Endothelial cell of umbilical vein (primary cell): Measurements from ENCODE around the gene MIS18A. TPM values are rescaled to one million over a fixed set of nuclear protein-coding genes. Genes with fewer than 3 reads are reported as not detected.

Source experiments
- BruUV-seq: library from RNA; stranded (reverse); fragments of 400-500 nt; replicated peaks from 2 replicates; lab custom pipeline; 2021; lab: Mats Ljungman, UMichigan
- CTCF ChIA-PET: fragments of 300-600, 350-600 bp; sonication (Branson Sonifier 250); formaldehyde crosslinking; loops from one replicate; lab custom pipeline; 2021; ENCODE audit warnings: antibody characterized with exemption, inconsistent platforms; lab: Charles Lee
- POLR2A ChIA-PET: fragments of 300-600, 350-600 bp; sonication (Branson Sonifier 250); formaldehyde crosslinking; loops from one replicate; lab custom pipeline; 2021; ENCODE audit warnings: antibody characterized with exemption, inconsistent platforms; lab: Charles Lee
- DNase-seq: peaks from one replicate; pipeline ENCODE4 v3.0.0-alpha.2; 2011; ENCODE audit warnings: low read depth, low spot score
- FAIRE-seq: peaks from 2 replicates; lab custom pipeline; 2011; peaks lifted over from hg19 to GRCh38; lab: Jason Lieb, UNC
- H2AFZ ChIP-seq: 2 replicates; pipeline ENCODE4 v1.6.0; 2012; ENCODE audit warnings: low read depth, low read length, control low read depth, inconsistent platforms
- H3K27ac ChIP-seq: 2 replicates; pipeline ENCODE4 v1.5.1; 2011; ENCODE audit warnings: low read depth, mild to moderate bottlenecking, control low read depth, low read length, moderate library complexity; ENCODE audit not compliant: insufficient read depth
- H3K27me3 ChIP-seq, 2 experiments: 2 replicates each; pipeline versions ENCODE4 v1.6.0 to v1.6.1; 2011; ENCODE audit warnings: low read length in 2 of 2, mixed read lengths in 1 of 2; ENCODE audit not compliant: control insufficient read depth in 2 of 2, insufficient read depth in 2 of 2
- H3K36me3 ChIP-seq, 2 experiments: 2 replicates in 1 of 2; 3 replicates in 1 of 2; pipeline ENCODE4 v1.5.1; 2011; ENCODE audit warnings: low read length in 2 of 2, mild to moderate bottlenecking in 1 of 2, moderate library complexity in 1 of 2; ENCODE audit not compliant: control insufficient read depth in 2 of 2, insufficient read depth in 2 of 2; ENCODE audit errors: extremely low read depth in 1 of 2
- H3K4me1 ChIP-seq: 3 replicates; pipeline ENCODE4 v1.5.1; 2011; ENCODE audit warnings: mild to moderate bottlenecking, low read length; ENCODE audit not compliant: control insufficient read depth, insufficient read depth; ENCODE audit errors: extremely low read depth
- H3K4me2 ChIP-seq: 2 replicates; pipeline ENCODE4 v1.6.1; 2011; ENCODE audit warnings: low read length, control low read depth, mixed read lengths; ENCODE audit not compliant: insufficient read depth
- H3K4me3 ChIP-seq, 3 experiments: fragments of 200-600 bp in 1 of 3; sonication (generic), shearing (Covaris generic) in 1 of 3; replicated peaks in 1 of 3; 2 replicates each; pipeline ENCODE4 v1.5.1; 2011 to 2016; ENCODE audit warnings: control low read depth in 3 of 3, low read length in 3 of 3, mild to moderate bottlenecking in 2 of 3, inconsistent platforms in 1 of 3, low read depth in 1 of 3, moderate library complexity in 1 of 3; ENCODE audit not compliant: insufficient read depth in 1 of 3
- H3K79me2 ChIP-seq: 2 replicates; pipeline ENCODE4 v1.6.0; 2012; ENCODE audit warnings: low read length, inconsistent platforms; ENCODE audit not compliant: control insufficient read depth, insufficient read depth
- H3K9ac ChIP-seq: replicated peaks from 2 replicates; pipeline ENCODE3; 2011; ENCODE audit warnings: low read length, control low read depth; ENCODE audit not compliant: insufficient read depth; ENCODE audit errors: extremely low read depth
- H3K9me1 ChIP-seq: replicated peaks from 3 replicates; pipeline ENCODE4 v1.6.0; 2011; ENCODE audit warnings: mild to moderate bottlenecking, low read length; ENCODE audit not compliant: control insufficient read depth, insufficient read depth; ENCODE audit errors: extremely low read depth
- H3K9me3 ChIP-seq: replicated peaks from 2 replicates; pipeline ENCODE4 v1.5.1; 2012; ENCODE audit warnings: low read length, inconsistent platforms; ENCODE audit not compliant: control insufficient read depth, insufficient read depth
- H4K20me1 ChIP-seq: replicated peaks from 2 replicates; pipeline ENCODE3; 2011; ENCODE audit warnings: mild to moderate bottlenecking, low read length; ENCODE audit not compliant: control insufficient read depth, insufficient read depth; ENCODE audit errors: extremely low read depth
- EZH2 ChIP-seq: IDR thresholded peaks from 2 replicates; pipeline ENCODE4 v1.6.1; 2012; ENCODE audit warnings: borderline replicate concordance, low read depth, mild to moderate bottlenecking, moderate library complexity, low read length, inconsistent platforms; ENCODE audit not compliant: severe bottlenecking
- FOS ChIP-seq: IDR thresholded peaks from 2 replicates; pipeline ENCODE4 v1.6.1; 2011; ENCODE audit warnings: mild to moderate bottlenecking, low read length, moderate library complexity, borderline replicate concordance; ENCODE audit not compliant: insufficient read depth
- GATA2 ChIP-seq: IDR thresholded peaks from 2 replicates; pipeline ENCODE4 v1.7.0; 2011; ENCODE audit warnings: low read depth, mild to moderate bottlenecking, moderate library complexity, mixed read lengths, low read length; ENCODE audit not compliant: insufficient read length, insufficient read depth
- JUN ChIP-seq: IDR thresholded peaks from 2 replicates; pipeline ENCODE4 v1.6.1; 2011; ENCODE audit warnings: borderline replicate concordance, low read depth; ENCODE audit not compliant: insufficient read length, insufficient read depth
- MYC ChIP-seq: IDR thresholded peaks from one replicate; pipeline ENCODE4 v1.6.1; 2011; ENCODE audit warnings: mild to moderate bottlenecking, low read depth, low read length
- POLR2A ChIP-seq: IDR thresholded peaks from 2 replicates; pipeline ENCODE4 v1.6.1; 2012; ENCODE audit warnings: low read depth, mild to moderate bottlenecking, control low read depth, low read length
- POLR2AphosphoS5 ChIP-seq: IDR thresholded peaks from 2 replicates; pipeline ENCODE4 v1.6.1; 2012; ENCODE audit warnings: low read depth, mild to moderate bottlenecking, control low read depth, low read length, moderate library complexity; ENCODE audit not compliant: insufficient read depth
- dilution Hi-C: fragments of 300-500 bp; cut with MboI; formaldehyde crosslinking; loops from one replicate; pipeline ENCODE4 v1.15.0; 2019; ENCODE audit warnings: low sequenced_read_pairs; ENCODE audit not compliant: extremely low pct_ligation_motif_present
- intact Hi-C: fragments of 100-400 bp; cut with micrococcal nuclease; formaldehyde crosslinking; loops from one replicate; pipeline ENCODE4 v1.10.0; 2022
- polyA plus RNA-seq, 4 experiments: library from polyadenylated mRNA; depleted of rRNA in 3 of 4; stranded (reverse) in 3 of 4; unstranded in 1 of 4; fragments of >200 nt; gene quantifications; 2 replicates each; pipeline versions ENCODE4 v1.2.1 to v1.2.3, GENCODE V29; 2011 to 2012; ENCODE audit warnings: missing spikeins in 1 of 4
- total RNA-seq: library from RNA; stranded (reverse); gene quantifications from 2 replicates; pipeline ENCODE4 v1.2.3, GENCODE V29; 2021
- TF ChIP-seq, protein P1 (sequence below), 2 donors: IDR thresholded peaks; 1 replicate in 1 of 2; 2 replicates in 1 of 2; pipeline ENCODE4 v1.5.1; 2011; ENCODE audit warnings: low read length in 2 of 2, mild to moderate bottlenecking in 2 of 2, moderate library complexity in 2 of 2, control low read depth in 1 of 2, inconsistent platforms in 1 of 2, low read depth in 1 of 2; ENCODE audit not compliant: insufficient read depth in 1 of 2; ENCODE audit errors: extremely low read depth in 1 of 2
- TF ChIP-seq, protein P2 (sequence below): IDR thresholded peaks from 2 replicates; pipeline ENCODE4 v1.6.1; 2011; ENCODE audit not compliant: insufficient read depth, insufficient read length

MIS18A gene
- total and polyA plus RNA-seq, 2 donors (not counting 3 experiments of a cell fraction or from before 2014, with no cell fraction given), result 7.9 to 19.7 TPM

DNA sequence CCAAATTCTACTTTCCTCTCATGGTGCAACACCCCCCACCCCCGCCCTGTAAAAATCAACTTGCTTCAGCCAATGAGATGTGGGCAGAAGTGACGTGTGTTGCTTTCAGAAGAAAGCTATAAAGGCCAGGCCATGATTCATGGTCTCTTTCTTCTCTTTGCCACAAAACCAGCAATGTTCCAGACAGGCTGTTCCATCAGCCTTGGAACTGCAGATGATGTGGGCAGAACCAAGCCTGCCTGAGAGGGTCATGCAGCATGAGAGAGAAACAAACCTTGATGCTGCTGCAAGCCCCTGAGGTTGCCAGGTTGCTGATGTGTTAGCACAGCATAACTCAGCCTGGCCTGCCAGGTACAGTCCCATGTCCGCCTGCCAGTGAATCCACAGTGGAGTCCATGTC lies 41.8 kb downstream of the MIS18A start:
- no peaks in the 10 kb centered on the region for H3K9me1 ChIP-seq
- no TSS peak for BruUV-seq
- TF ChIP-seq POLR2AphosphoS5 (no peak), GATA2 (no peak), FOS (no peak), MYC (no peak), POLR2A (no peak), JUN (no peak), EZH2 (no peak)
- TF ChIP-seq, protein P1, sequence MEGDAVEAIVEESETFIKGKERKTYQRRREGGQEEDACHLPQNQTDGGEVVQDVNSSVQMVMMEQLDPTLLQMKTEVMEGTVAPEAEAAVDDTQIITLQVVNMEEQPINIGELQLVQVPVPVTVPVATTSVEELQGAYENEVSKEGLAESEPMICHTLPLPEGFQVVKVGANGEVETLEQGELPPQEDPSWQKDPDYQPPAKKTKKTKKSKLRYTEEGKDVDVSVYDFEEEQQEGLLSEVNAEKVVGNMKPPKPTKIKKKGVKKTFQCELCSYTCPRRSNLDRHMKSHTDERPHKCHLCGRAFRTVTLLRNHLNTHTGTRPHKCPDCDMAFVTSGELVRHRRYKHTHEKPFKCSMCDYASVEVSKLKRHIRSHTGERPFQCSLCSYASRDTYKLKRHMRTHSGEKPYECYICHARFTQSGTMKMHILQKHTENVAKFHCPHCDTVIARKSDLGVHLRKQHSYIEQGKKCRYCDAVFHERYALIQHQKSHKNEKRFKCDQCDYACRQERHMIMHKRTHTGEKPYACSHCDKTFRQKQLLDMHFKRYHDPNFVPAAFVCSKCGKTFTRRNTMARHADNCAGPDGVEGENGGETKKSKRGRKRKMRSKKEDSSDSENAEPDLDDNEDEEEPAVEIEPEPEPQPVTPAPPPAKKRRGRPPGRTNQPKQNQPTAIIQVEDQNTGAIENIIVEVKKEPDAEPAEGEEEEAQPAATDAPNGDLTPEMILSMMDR (IDR thresholded peaks at IDR 0.05; ENCODE audit: extremely low read depth in 1 of 2, insufficient read depth in 1 of 2, low read depth in 1 of 2, low read length in 2 of 2), result no peak
- TF ChIP-seq, protein P2, sequence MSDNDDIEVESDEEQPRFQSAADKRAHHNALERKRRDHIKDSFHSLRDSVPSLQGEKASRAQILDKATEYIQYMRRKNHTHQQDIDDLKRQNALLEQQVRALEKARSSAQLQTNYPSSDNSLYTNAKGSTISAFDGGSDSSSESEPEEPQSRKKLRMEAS, result no peak
- H3K9ac ChIP-seq, result no peak overlapping the region
- no peaks in the 10 kb centered on the region for H3K36me3 ChIP-seq
- no peaks in the 10 kb centered on the region for H3K9me3 ChIP-seq
- no peaks in the 10 kb centered on the region for H3K79me2 ChIP-seq
- intact Hi-C loops, result no loop called here
- POLR2A ChIA-PET, result no interaction called here
- no peak overlapping the region for H3K27ac ChIP-seq
- CTCF ChIA-PET, result interaction anchor here (1.2 to 2.8 kb wide), 2 partner anchors 11 to 372 kb away, joined by 3 to 9 read pairs; no protein-coding TSS in a partner anchor
- peaks cover 6% of the 10 kb centered on the region in 2 experiments for H3K27me3 ChIP-seq
- H3K4me3 ChIP-seq, result no peak overlapping the region
- DNase-seq (no peak), FAIRE-seq (no peak)
- no peak overlapping the region for H3K4me2 ChIP-seq
- H4K20me1 ChIP-seq, result no peaks in the 10 kb centered on the region
- H3K4me1 ChIP-seq, result peaks cover 4% of the 10 kb centered on the region
- no peak overlapping the region for H2AFZ ChIP-seq
- dilution Hi-C loops, result no loop called here
